ENCODE measurements around the gene ITSN2.

ITSN2 gene

DNA sequence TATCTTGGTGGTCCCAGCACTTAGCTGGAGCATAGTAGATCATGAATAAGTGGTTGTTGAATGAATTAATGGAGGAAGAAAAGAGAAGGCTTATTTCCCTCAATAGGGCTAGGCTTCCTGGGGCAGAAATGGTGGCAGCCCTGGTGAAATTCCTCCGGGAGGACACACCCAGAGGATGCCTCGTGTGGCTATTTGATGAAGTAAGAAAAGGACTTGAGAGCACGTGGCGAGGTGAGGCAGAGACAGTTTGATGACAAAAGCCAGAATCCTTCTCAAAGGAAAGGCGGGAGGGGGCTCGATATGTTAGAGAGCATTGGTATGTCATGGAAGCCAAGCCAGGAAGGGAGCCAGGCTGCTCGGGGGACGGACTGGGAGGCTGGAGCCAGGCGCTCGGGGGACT, 170.8 kb downstream of the ITSN2 start:
- Mint-ChIP-seq H3K9me3 (ENCODE audit: low read depth) (no peaks in the 10 kb centered on the region), H3K36me3 (no peaks in the 10 kb centered on the region), H3K27me3 (no peaks in the 10 kb centered on the region), H3K4me3 (no peak overlapping the region), H3K4me1 (ENCODE audit: low read depth) (no peaks in the 10 kb centered on the region), H3K27ac (no peak overlapping the region)

DNA sequence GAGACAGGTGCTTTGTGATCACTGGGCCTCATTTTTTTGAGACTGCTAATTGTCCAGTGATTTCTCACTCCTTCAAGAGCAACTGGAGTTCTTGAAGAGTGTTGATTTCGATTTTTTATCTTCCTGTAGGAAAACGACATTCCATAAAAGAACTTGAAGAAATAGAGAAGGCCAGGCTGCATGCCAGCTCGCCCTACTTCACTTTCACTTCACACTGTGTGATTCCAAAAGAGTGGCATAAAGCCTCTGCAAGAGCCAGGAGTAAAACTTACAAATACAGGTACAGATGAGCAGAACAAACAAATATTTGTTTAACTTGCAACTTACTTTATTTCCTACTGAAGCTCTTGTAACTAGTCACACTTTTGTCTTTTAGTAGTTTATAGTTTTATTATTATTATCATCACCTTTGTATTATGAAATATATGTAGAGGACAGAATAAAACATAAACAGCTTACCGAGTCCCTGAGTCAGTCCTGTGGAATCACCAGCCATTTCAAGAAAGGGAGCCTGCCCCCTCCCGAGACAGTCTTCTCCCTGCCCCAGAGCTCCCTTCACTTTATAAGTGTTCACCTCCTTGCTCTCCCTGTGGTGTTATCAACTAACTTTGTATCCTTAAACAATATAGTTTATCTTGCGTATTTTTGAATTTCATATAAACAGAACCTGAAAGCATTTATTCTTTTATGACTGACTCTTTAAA, 176.8 kb downstream of the ITSN2 start:
- H3K4me1 Mint-ChIP-seq (ENCODE audit: low read depth): no peaks in the 10 kb centered on the region

DNA sequence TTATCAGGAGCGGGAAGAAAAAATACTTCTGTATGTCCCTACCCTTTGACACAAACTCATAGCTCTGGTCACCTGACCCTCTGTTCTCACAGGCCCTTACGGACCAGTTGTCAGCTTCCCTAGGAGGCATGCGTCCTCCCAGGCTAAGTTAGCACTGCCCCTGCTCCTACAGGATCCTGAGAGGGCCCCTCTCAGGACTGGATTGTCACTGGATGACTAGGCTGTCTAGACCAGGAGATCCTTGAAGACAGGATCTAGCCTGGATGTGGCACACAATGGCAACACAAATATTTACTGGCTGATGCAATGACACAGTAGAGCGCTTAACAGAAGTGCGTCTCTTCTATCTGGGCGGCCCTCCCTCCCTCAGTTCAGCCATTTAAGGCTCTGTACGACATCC, 177.8 kb downstream of the ITSN2 start:
- Mint-ChIP-seq H3K9me3 (ENCODE audit: low read depth) (no peaks in the 10 kb centered on the region), H3K4me3 (no peak overlapping the region), H3K27ac (no peak overlapping the region), H3K27me3 (no peaks in the 10 kb centered on the region), H3K36me3 (no peaks in the 10 kb centered on the region), H3K4me1 (ENCODE audit: low read depth) (no peaks in the 10 kb centered on the region)

More for the DNA sequence above, 176.8 kb downstream of the ITSN2 start:
- H3K36me3 Mint-ChIP-seq: no peaks in the 10 kb centered on the region
- H3K9me3 Mint-ChIP-seq (ENCODE audit: low read depth): no peaks in the 10 kb centered on the region
- H3K27ac Mint-ChIP-seq: no peak overlapping the region
- no peaks in the 10 kb centered on the region for H3K27me3 Mint-ChIP-seq
- no peak overlapping the region for H3K4me3 Mint-ChIP-seq

DNA sequence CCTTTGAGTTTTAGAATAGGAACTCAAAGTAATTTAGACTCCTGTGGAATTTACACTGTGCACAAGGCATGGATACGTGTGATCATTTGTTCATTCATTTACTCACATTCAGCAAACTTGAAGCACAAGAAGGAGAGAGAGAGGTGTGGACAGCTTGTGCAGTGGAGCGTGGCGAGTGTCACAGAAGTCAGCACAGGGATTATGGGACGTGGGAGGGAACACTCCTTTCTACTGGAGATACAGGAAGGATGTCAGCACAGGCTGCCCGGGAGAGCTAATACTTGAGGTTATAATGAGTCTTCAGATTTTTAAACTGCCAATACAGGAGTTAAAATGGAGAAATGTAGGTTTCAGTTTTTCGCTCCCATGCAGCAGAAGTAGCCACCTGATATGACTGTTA, 178.5 kb downstream of the ITSN2 start:
- no peaks in the 10 kb centered on the region for H3K27me3 Mint-ChIP-seq

DNA sequence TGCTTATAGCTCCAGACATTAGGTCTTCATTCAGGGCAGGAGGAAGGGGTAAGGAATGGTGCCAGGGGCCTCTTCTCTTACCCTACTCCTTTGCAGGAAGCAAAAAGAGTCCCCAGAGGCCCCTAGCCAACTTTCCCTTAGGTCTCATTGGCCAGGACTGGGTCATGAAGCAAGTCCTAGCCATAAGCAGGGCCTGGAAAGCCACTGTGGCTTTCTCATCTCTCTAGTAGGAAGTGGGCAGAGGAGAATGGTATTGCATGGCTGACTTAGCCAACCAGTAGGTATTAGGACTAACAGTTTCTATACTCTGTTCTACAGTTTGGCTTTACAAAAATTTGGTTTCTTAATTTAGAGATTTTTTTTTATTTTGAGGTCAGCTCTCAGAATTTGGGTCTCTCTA, 180.7 kb downstream of the ITSN2 start:
- H3K27me3 Mint-ChIP-seq: no peaks in the 10 kb centered on the region
- no peak overlapping the region for H3K4me3 Mint-ChIP-seq
- no peaks in the 10 kb centered on the region for H3K36me3 Mint-ChIP-seq
- H3K4me1 Mint-ChIP-seq (ENCODE audit: low read depth): no peaks in the 10 kb centered on the region
- H3K27ac Mint-ChIP-seq: no peak overlapping the region
- H3K9me3 Mint-ChIP-seq (ENCODE audit: low read depth): no peaks in the 10 kb centered on the region

More for the DNA sequence above, 178.5 kb downstream of the ITSN2 start:
- Mint-ChIP-seq H3K9me3 (ENCODE audit: low read depth) (no peaks in the 10 kb centered on the region), H3K4me3 (no peak overlapping the region), H3K27ac (no peak overlapping the region), H3K36me3 (no peaks in the 10 kb centered on the region), H3K4me1 (ENCODE audit: low read depth) (no peaks in the 10 kb centered on the region)

DNA sequence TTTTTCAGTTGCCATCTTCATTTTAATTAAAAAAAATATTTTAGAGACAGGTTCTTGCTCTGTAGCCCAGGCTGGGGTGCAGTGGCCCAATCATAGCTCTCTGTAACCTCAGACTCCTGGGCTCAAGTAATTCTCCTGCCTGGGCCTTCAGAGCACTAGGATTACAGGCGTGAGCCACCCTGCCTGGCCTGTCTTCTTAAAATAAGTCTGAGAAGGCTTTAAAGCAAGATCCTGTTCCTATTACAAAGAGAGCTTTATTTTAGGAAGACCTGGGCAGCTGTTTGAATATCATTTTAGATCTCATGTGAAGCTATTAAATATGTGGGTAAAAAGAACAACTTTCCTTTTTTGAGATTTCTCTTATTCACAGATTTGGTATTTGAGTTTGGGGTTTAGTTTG, 184.0 kb downstream of the ITSN2 start:
- Mint-ChIP-seq H3K4me1 (ENCODE audit: low read depth) (no peaks in the 10 kb centered on the region), H3K9me3 (ENCODE audit: low read depth) (peaks cover 2% of the 10 kb centered on the region), H3K4me3 (no peak overlapping the region), H3K27ac (no peak overlapping the region), H3K36me3 (no peaks in the 10 kb centered on the region), H3K27me3 (peaks cover 2% of the 10 kb centered on the region)

DNA sequence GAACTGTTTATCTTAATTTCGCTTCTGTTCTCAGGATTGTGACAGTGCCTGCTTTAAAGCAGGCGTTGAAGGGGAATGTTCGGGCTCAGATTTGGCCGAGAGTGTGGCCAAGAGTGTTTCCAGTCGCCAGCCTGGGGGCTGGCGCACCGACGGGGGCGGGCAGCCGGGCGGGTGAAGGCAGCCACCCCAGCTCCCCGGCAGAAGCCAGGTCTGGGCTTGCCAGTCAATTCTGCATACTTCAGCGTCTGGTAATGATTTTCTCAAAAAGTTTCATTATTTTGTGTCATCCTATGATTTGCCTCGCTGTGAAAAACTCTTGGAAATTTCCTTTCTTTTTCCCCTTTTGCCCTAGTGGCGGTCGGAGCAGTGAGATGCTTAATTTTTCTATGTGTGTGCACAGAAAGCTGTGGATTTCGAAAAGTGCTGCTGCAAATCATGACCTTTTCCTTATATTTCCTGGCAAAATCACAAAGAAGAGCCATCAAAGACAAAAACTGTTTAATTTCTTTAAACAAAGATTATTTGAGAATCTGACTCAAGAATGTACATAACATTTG, 184.6 kb downstream of the ITSN2 start:
- no peak overlapping the region for H3K27ac Mint-ChIP-seq
- H3K4me1 Mint-ChIP-seq (ENCODE audit: low read depth): no peaks in the 10 kb centered on the region
- H3K27me3 Mint-ChIP-seq: peaks cover 5% of the 10 kb centered on the region
- H3K4me3 Mint-ChIP-seq: no peak overlapping the region
- H3K36me3 Mint-ChIP-seq: no peaks in the 10 kb centered on the region
- H3K9me3 Mint-ChIP-seq (ENCODE audit: low read depth): peaks cover 2% of the 10 kb centered on the region

DNA sequence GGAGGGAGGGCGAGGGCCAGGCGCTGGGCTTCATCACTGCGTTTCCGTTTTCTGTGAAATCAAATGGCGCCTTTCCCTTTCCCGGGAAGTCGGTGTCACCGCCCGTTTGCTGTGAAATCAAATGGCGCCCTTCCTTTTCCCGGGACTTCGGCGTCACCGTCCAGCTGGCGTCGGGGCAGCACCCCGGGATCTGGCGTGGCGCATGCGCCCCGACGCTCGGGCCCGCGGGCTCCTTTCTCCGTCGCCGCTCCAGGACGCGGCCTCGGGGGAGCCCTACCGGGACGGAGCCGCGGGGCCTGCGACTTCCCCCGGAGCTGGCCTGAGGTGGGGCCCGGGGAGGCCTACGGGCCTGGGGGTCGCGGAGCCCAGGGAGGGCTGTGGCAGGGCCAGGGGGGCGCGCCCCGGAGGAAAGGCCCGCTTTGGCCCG, 185.5 kb downstream of the ITSN2 start, which contains the start of gene FAM228A:
Gene FAM228A, plus strand, starts transcription at position 203 of the 427 bp plus-strand sequence. CDS start 428 bp downstream, outside the sequence.
- Mint-ChIP-seq H3K27ac (no peak within 1 kb of the TSS), H3K27me3 (peaks cover 5% of the 10 kb centered on the region), H3K4me3 (no peak within 1 kb of the TSS), H3K9me3 (ENCODE audit: low read depth) (peaks cover 2% of the 10 kb centered on the region), H3K36me3 (no peaks in the 10 kb centered on the region), H3K4me1 (ENCODE audit: low read depth) (no peaks in the 10 kb centered on the region)

DNA sequence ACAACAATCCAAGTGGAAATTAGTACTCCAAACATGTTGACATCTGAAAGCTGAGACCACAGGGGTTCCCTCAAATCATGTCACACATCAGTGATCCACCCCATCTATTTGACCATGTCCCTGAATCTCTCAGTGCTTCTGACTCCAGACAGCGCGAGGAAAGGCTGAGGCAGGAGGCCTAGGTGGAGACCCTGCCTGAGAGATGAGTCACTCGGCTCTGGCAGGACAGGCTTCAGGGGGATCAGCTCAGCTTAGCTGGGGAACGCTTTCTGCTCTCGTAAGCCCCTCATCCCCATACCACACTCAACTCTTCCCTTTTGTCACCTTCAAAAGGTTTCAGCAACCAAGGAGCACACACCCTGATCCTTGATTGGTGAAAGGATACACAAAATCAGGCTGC, 191.3 kb downstream of the ITSN2 start:
- H3K9me3 Mint-ChIP-seq (ENCODE audit: low read depth): peaks cover 2% of the 10 kb centered on the region
- peaks cover 6% of the 10 kb centered on the region for H3K36me3 Mint-ChIP-seq
- no peaks in the 10 kb centered on the region for H3K4me1 Mint-ChIP-seq (ENCODE audit: low read depth)
- H3K4me3 Mint-ChIP-seq: no peak overlapping the region
- no peak overlapping the region for H3K27ac Mint-ChIP-seq
- peaks cover 5% of the 10 kb centered on the region for H3K27me3 Mint-ChIP-seq

DNA sequence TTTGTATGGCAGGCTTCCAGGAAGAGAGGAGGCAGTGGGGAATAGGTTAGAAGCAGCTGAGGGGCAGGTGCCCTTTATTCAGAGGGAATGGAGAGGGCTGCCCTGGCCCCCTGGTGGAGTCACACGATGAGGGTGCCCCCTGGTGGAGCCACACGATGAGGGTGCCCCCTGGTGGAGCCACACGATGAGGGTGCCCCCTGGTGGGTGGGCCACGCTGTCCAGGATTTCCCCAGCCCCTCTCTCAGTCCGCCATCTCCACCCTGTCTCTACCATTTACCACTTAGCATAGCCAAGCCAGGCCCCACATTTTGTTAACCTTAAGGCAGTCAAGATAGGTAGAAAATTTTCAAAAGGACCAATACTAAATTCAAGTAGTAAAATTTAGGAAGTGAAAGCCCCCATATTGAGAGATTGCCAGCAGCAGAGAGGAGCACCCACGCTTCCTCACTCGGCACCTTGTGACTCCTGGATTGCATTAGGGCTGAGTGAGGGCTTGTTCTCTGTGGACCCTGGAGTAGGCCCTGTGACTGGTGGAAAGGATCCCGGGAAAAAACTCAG, 195.8 kb downstream of the ITSN2 start:
- no peaks in the 10 kb centered on the region for H3K9me3 Mint-ChIP-seq (ENCODE audit: low read depth)
- no peaks in the 10 kb centered on the region for H3K4me1 Mint-ChIP-seq (ENCODE audit: low read depth)
- H3K4me3 Mint-ChIP-seq: no peak overlapping the region
- no peaks in the 10 kb centered on the region for H3K27me3 Mint-ChIP-seq
- peaks cover 9% of the 10 kb centered on the region for H3K36me3 Mint-ChIP-seq
- no peak overlapping the region for H3K27ac Mint-ChIP-seq

DNA sequence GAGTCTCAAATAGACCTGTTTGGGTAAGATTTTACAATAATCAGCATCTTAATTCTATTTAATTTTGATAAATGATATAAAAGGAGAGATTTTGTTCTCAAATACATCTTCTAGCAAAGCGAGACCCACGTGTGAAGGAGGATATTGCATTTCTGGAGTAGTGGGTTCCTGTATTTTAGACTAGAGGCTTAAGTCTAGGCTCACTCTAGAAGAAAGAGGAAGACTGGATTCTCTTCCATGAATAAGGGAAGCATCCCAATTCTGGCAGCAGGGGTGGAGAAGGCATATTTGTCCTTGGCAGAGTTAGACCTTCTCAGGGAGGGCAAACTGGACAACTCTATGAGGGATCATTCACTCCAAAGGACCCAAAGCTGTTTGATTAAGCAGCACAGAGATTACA, 196.7 kb downstream of the ITSN2 start:
- H3K4me3 Mint-ChIP-seq: no peak overlapping the region

DNA sequence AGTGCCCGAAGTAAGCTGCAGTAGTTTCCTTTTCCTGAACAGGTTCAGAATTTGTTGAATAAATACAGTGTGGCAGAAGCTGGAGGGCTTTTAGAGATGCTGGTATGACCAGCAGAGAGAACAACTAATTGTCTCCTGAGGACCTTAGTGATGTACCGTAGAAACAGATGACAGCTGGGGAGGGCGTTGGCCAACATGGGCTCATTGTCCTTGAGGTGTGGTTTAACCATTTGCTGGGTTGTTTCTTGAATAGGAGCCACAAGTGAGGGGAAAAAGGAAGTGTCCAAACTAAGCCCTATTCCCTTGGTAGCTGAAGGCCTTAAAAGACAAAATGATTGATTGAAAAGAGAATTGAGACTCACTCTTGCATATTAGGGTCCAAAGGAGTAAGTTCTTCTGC, 197.2 kb downstream of the ITSN2 start:
- Mint-ChIP-seq H3K9me3 (ENCODE audit: low read depth) (no peaks in the 10 kb centered on the region), H3K4me3 (no peak overlapping the region), H3K4me1 (ENCODE audit: low read depth) (no peaks in the 10 kb centered on the region), H3K36me3 (peaks cover 6% of the 10 kb centered on the region), H3K27me3 (no peaks in the 10 kb centered on the region), H3K27ac (no peak overlapping the region)

More for the DNA sequence above, 196.7 kb downstream of the ITSN2 start:
- no peaks in the 10 kb centered on the region for H3K27me3 Mint-ChIP-seq
- H3K9me3 Mint-ChIP-seq (ENCODE audit: low read depth): no peaks in the 10 kb centered on the region
- H3K27ac Mint-ChIP-seq: no peak overlapping the region
- no peaks in the 10 kb centered on the region for H3K4me1 Mint-ChIP-seq (ENCODE audit: low read depth)
- peaks cover 7% of the 10 kb centered on the region for H3K36me3 Mint-ChIP-seq

DNA sequence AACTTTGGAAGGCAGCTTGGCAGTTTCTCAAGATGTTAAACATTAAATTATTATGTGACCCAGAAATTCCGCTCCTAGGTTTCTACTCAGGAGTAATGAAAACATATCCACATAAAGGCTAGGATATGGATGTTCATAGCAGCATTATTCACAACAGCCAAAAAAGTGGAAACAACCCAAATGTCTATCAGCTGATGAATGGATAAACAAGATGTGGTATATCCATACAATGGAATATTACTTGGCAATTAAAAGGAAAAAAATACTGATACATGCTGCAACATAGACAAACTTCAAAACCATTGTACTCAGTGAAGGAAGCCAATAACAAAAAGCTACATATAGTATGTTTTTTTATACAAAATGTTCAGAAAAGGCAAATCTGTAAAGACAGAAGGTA, 197.8 kb downstream of the ITSN2 start:
- H3K36me3 Mint-ChIP-seq: peaks cover 7% of the 10 kb centered on the region
- H3K4me1 Mint-ChIP-seq (ENCODE audit: low read depth): no peaks in the 10 kb centered on the region
- H3K4me3 Mint-ChIP-seq: no peak overlapping the region
- no peak overlapping the region for H3K27ac Mint-ChIP-seq
- no peaks in the 10 kb centered on the region for H3K27me3 Mint-ChIP-seq
- H3K9me3 Mint-ChIP-seq (ENCODE audit: low read depth): no peaks in the 10 kb centered on the region

DNA sequence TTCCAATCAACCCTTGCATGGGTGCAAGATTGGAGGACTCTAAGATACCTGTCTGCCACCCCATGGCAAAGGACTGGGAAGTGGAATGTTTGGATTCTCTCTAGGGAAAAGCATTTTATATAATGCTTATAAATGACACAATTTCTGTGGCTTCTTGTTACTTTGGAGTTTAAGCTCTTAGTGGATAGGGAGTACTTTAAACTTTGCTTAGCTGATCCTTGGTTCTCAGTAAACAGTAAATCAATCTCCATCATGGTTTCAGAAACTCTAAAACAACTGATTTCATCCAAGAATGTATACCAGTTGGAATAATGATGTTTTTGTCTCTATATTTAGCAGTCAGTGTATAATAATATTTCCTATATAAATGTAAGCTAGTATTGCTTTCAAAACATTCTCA, 199.6 kb downstream of the ITSN2 start:
- H3K27ac Mint-ChIP-seq: no peak overlapping the region
- no peaks in the 10 kb centered on the region for H3K4me1 Mint-ChIP-seq (ENCODE audit: low read depth)
- H3K36me3 Mint-ChIP-seq: peaks cover 10% of the 10 kb centered on the region
- no peaks in the 10 kb centered on the region for H3K27me3 Mint-ChIP-seq
- H3K9me3 Mint-ChIP-seq (ENCODE audit: low read depth): no peaks in the 10 kb centered on the region
- H3K4me3 Mint-ChIP-seq: no peak overlapping the region

DNA sequence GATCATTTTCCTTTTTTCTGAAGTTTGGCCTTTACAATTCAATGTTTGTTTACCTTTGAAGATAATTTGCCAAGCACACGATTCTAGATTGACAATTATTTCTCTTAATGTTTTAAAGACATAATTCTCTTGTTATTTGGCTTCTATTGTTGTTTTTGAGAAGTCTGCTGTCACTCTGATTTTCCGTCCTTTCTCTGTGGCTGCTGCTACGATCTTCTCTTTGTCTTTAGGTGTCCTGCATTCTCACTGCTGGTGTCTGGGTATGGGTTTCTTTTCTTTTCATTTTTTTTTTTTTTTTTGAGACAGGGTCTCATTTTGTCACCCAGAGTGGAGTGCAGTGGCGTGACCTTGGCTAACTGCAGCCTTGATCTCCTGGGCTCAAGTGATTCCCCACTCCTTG, 200.6 kb downstream of the ITSN2 start:
- Mint-ChIP-seq H3K27me3 (no peaks in the 10 kb centered on the region), H3K9me3 (ENCODE audit: low read depth) (no peaks in the 10 kb centered on the region), H3K36me3 (peaks cover 10% of the 10 kb centered on the region), H3K4me3 (no peak overlapping the region), H3K27ac (no peak overlapping the region), H3K4me1 (ENCODE audit: low read depth) (no peaks in the 10 kb centered on the region)

DNA sequence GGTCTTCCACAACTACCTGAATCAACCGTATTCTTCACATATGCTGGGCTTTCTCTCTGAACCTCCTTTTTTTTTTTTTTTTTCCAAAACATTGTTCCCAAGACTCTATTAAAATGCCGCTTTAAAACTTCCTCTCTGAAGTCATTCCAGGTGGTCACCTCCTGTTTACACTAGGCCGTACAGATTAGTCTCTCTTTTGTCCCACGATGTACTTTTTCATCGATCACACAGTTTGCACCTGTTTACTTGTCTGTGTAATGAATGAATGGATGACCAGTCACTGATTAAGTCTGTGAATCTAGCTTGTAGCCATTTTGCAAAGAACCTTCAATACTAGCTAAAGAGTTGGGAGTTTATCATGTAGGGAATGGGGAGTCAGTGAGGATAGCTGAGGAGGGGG, 202.2 kb downstream of the ITSN2 start:
- Mint-ChIP-seq H3K36me3 (peaks cover 10% of the 10 kb centered on the region), H3K4me3 (no peak overlapping the region), H3K27me3 (no peaks in the 10 kb centered on the region), H3K9me3 (ENCODE audit: low read depth) (no peaks in the 10 kb centered on the region), H3K27ac (no peak overlapping the region), H3K4me1 (ENCODE audit: low read depth) (no peaks in the 10 kb centered on the region)

All from activated naive CD8-positive, alpha-beta T cell (primary cell).